HG03108 (cell line): ENCODE results near the gene HDDC3.
A peak's percentile ranks its signal among the peaks of the same experiment; 100 is the strongest.
"Not testable (repeated sequence)": the region's sequence is repeated elsewhere in the genome, so short reads cannot be mapped to it uniquely, and the experiment has no call there.

Experiments used
- ATAC-seq: cut with Tn5 transposase; IDR thresholded peaks from one replicate; pipeline ENCODE4 v1.9.1; 2021; ENCODE audit warnings: moderate library complexity; ENCODE audit not compliant: unreplicated experiment

Gene HDDC3

DNA sequence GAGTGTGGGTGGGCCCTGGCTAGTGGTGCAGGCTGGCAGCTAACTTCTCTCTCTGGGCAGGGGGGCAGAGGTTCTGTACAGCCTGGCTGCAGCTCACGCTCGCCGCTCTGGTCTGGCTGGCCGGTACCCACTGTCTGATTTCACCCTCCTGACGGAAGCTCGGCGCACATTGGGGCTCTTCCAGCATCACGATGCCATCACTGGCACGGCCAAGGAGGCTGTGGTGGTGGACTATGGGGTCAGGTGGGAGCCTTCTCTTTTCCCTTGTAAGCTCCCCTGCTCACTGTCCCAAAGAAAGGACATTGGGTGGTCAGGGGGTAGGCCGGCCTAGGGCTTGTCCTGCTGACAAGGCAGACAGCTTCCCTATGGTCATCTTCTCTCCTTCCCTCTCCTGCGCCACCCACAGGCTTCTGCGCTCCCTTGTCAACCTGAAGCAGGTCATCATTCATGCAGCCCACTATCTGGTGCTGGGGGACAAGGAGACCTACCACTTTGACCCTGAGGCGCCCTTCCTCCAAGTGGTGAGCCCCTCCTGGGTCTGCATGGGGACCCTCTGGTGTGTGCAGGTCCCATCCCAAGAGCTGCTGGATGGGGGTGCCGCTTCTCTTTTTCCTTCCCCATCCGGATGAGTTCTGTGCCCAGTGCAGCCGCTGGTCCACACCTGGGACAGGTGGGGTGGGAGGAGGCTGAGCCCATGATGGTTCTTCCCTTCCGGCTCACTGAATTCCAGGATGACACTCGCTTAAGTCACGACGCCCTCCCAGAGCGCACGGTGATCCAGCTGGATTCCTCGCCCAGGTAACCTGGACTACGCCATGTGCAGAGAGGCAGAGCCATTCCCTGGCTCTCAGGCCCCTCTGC is 21.7 kb downstream of the HDDC3 start:
- no peak for ATAC-seq

DNA sequence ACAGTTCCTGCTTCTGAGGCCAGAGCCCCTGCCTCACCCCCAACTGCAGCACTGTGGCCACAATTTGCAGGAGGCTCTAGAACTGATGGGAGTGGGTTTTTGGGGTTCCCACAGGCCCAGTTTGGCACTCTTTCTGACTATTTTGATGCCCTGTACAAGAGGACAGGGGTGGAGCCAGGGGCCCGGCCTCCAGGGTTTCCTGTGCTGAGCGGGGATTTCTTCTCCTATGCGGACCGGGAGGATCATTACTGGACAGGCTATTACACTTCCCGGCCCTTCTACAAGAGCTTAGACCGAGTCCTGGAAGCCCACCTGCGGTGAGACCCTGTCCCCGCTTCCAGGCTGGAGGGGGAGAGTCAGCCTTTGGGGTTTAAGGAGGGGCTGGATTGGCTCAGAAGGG is 22.4 kb downstream of the HDDC3 start:
- ATAC-seq: no peak

DNA sequence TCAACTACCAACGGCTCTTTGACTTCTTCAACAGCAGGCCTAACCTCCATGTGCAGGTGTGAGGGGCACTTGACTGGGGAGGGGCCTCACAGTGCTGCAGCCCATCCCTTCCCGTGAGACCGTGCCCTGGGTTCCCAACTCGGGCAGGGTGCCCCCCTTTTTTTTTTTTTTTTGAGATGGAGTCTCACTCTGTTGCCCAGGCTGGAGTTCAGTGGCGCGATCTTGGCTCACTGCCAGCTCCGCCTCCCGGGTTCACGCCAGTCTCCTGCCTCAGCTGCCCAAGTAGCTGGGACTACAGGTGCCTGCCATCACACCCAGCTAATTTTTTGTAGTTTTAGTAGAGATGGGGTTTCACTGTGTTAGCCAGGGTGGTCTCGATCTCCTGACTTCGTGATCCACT is 22.9 kb downstream of the HDDC3 start:
- ATAC-seq: not testable (repeated sequence)

DNA sequence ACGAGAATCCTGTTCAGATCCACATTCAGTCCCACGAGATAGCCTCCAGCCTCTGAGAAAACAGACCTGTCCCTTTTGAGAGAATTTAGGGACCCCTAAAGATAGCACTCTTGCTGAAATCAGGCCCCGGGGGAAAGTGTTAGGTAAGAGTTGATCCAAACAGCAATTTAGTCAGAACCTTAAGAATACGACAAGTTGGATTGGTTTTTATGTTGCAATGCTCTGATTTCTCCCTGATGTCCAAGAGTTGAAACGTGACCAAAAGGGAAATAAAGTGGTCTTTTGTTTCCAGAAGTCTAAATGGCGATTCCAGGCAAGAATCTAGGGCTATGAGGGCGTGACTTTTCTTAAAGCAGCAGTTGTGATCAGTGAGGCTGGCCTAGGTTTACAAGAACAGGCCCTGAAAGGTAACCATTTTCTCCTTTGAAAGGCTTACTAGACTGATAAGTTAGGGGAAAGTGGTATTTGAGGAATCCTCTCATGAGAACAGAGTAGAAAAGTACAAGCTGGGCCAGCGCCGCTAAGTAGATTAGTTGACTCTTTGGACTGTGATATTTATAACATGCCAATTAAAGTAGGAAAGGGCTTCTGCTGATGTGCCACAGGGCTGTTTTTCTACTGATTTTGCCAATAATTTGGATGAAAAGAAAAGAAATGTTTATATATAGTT is 24.4 kb downstream of the HDDC3 start:
- no peak for ATAC-seq

DNA sequence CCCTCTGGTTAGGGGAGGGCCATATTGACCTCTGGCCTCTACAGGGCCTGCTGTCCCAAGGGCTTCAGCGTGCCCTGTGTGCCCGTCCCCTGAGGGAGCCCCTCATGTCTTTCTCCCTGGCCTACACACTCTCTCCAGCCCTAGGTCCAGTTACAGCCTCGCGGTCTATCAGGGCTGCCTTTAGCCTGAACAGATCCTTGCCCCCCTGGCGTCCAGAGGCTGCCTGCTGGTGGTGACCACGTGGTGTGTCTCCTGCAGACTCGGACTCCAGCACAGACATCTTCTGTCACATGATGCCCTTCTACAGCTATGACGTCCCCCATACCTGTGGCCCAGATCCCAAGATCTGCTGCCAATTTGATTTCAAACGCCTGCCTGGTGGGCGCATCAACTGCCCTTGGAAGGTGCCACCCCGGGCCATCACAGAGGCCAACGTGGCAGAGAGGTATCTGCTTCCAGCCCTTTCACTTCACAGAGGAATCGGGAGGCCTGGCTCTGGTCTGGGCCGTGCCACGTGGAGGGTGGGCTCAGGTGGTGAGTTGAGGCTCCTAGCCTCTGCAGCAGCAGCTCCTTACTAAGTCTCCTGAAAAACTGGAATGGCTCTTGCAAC is 25.2 kb downstream of the HDDC3 start:
- no peak for ATAC-seq

DNA sequence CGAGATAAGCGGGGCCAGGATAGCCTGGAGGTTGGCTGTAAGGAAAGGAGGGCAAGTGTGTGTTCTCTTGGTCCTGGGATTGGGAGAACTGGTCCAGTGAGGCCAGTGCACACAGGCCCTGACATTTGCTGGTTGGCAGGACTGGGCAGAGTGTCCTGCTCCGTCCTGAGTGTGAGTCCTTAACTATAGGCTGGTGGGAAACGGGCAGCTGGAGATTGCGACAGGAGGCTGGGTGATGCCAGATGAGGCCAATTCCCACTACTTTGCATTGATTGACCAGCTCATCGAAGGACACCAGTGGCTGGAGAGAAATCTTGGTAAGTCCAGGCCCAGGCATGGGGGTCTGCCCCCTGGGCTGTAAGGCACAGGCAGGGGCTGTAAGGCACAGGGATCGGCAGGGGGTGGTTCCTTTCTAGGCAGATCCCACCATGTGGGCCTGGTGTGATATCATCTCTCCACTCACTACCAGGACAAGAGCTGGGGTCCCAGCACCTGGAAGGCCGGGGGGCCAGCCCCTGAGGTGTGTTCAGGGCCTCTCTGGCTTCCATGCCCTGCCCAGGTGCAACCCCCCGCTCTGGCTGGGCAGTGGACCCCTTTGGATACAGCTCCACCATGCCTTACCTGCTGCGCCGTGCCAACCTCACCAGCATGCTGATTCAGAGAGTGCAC is 26.0 kb downstream of the HDDC3 start:
- ATAC-seq: no peak

DNA sequence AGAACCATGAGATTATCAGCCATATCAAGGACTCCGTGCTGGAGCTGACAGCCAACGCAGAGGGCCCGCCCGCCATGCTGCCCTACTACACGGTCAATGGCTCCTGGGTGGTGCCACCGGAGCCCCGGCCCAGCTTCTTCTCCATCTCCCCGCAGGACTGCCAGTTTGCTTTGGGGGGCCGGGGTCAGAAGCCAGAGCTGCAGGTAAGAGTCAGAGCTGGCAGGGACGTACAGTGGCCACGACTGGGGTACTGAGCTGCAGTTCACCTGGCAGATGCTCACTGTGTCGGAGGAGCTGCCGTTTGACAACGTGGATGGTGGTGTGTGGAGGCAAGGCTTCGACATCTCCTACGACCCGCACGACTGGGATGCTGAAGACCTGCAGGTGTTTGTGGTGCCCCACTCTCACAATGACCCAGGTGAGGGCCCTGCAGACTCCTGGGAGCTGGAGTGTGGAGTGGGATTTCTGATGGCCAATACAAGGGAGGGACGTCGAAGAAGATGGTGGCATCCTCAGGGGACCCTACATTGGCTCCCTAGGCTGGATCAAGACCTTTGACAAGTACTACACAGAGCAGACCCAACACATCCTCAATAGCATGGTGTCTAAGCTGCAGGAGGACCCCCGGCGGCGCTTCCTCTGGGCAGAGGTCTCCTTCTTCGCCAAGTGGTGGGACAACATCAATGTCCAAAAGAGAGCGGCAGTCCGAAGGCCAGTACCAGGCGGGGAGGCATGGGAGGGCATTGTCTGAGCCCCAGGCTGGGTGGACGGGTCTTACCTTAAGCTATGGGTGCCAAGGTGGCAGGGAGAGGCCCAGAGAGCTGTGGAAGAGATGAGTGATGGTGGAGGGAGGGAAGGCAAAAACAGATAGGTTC is 26.8 kb downstream of the HDDC3 start:
- ATAC-seq: no peak

DNA sequence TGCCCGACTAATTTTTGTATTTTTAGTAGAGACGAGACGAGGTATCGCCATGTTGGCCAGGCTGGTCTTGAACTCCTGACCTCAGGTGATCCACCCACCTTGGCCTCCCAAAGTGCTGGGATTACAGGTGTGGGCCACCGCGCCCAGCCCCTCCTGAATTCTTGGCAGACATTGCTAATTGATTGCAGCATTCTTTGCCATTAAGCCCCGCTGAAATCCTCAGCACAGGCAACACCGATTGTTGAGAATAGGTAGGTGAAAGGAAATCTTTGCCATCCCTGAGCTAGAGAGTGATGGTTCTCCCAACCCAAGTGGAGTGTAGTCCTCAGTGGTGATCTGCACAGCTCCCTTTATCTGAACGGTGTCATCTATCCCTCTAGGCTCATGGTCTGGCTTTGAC is 27.6 kb downstream of the HDDC3 start:
- no peak for ATAC-seq

DNA sequence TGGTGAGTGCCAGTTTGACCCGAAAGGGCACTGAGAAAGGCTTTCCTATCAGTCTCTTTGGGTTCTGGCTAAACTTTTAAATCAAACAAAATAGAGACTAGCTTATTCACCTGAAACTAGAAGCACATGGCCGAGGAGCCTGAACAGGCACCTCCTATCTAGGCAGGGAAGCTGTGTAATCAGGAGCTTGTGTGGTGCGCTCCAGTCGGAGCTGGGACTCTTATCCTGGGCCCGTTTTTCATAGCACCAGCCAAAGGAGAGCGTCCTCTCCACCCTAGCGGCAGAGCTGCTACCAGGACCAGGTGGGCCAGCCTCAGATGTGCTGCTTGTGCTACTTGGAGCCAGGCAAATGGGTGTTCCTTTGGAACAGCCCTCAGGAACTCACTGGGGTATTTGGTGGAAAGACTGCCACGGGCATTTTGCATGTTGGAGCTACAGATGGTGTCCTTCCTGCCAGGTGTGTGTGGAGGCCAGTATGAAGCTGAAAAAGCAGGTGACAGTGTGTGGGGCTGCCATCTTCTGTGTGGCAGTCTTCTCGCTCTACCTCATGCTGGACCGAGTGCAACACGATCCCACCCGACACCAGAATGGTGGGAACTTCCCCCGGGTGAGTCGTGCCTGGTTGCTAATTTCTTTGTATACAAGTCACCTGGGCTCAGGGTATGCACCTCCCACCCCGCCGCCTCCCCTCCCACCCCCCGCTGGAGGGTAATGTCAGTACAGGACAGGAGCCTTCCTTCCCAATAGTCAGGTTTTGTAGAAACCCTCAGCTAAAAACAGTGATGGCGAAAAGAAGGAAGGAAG is 28.4 kb downstream of the HDDC3 start:
- no peak for ATAC-seq

DNA sequence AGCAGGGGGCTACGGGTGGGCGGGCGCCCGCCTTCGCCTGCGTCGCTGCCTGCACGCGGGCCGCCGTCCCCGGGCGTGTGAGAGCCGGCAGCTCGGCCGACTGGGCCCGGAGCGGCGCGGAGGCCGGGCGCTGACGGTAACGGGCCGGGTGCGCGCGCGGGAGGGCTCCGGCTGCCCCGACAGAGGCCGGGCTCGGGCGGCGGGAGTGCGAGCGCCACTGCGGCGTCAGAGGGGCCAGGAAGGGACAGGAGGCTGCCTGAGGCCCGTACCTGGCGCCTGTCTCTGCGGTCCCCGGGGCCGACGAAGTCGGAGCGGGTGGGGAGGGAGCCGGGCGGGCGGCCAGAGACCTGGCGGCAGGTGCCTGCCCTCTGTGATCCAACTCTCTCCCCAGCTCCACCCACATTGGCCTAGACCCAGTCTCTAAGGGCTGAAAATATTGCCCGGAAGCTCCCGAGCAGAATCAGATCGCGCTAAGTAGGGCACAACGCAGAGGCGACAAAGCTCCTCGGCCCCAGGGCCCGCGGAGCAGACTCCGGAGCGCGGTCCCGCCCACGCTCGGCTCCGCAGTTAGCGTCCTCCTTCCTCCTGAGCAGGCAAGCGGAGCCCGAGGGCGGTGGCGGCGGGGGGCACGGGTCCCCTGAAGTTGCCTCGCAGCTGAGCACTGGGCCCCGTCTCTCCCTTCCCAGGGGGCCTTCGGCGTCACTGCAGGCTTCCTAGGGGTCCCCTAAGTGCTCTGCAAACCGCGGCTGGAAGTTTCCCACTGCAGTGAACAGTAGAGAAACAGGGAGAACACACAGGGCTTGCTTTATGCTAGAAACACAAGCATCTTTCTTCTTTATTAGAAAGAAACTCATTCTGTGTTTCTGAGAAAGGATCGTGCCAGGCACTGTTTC is 29.3 kb downstream of the HDDC3 start, which contains the start of gene MAN2A2:
Gene MAN2A2, plus strand, starts transcription at position 463 of the 893 bp plus-strand sequence. CDS start 906 bp downstream, outside the sequence.
- peak; percentile 45 for ATAC-seq

DNA sequence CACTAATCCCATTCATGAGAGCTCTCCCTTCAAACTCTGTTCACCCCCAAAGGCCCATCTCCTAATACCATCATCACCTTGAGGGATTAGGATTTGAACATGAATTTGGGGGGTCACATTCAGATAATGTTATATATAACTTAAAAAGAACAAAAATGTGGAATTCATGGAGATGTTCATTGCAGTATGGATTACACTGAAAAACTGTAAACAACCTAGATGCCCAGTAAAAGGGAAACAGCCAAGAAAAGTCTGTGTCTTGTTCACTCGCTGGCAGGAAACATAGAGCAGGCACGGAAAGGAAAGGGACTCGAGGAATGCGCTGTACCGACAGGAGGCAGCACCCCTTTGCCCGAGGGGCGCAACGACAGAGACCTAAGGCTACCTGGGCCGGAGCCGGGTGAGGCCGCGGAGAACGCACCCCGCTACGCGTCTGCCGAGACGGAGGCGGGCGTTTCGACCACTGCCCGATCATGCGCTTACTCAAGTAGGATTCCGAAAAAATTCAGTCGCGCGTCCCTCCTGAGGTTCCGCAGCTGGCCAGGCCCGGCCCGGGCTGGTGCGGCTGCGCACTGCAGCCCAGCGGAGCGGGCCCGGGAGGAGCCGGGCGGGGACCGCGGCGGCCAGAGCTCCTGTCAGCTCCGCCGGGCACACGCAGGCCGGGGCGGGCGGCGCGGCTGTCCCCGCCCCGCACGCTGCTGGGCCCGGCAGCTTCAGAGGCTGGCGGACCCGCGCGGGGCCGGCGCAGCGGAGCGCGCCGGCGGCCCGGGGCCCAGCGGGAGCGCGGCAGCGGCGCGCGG is 30.1 kb downstream of the HDDC3 start:
- peak; percentile 73 for ATAC-seq

DNA sequence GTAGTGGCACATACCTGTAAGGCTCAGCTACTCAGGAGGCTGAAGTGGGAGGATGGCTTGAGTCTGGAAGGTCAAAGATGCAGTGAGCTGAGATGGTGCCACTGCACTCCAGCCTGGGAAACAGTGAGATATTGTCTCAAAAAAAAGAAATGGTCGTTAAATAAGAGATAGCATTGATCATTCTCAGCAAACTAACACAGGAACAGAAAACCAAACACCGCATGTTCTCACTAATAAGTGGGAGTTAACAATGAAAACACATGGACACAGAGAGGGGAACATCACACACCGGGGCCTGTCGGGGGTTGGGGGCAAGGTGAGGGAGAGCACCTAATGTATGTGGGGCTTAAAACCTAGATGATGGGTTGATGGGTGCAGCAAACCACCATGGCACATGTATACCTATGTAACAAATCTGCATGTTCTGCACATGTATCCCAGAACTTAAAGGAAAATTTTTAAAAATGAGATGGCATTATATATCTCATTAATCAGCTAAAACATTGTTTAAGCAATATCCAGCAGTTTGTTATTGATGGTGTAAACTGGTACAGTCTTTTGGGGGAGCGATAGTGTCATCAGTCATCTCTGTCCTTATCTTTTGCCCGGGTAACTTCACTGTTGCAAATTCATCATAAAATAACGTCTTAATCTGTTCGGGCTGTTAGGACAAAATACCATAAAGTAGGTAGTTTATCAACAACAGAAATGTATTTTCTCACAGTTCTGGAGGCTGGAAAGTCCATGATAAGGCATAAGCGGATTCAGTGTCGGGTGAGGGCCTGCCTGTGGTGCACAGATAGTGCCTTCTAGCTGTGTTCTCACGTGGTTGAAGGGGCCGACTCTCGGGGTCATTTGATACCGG is 30.9 kb downstream of the HDDC3 start:
- no peak for ATAC-seq

DNA sequence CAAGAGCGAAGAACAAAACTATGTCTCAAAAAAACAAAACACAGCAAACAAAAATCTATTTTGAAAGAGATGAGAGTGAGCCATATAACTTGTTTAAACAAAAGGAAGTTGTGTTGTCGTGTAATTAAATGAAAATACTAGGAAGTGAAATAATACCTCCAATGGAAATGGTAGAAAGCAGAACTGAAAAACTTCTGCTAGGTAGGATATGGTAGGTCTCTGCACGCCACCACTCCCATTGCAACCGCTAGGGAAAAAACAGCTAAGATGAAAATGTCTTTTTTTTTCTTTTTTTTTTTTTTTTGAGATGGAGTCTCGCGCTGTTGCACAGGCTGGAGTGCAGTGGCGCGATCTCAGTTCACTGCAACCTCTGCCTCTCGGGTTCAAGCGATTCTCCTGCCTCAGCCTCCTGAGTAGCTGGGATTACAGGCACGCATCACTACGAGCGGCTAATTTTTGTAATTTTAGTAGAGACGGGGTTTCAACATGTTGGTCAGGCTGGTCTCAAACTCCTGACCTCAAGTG is 35.2 kb downstream of the HDDC3 start:
- peak; percentile 57 for ATAC-seq

DNA sequence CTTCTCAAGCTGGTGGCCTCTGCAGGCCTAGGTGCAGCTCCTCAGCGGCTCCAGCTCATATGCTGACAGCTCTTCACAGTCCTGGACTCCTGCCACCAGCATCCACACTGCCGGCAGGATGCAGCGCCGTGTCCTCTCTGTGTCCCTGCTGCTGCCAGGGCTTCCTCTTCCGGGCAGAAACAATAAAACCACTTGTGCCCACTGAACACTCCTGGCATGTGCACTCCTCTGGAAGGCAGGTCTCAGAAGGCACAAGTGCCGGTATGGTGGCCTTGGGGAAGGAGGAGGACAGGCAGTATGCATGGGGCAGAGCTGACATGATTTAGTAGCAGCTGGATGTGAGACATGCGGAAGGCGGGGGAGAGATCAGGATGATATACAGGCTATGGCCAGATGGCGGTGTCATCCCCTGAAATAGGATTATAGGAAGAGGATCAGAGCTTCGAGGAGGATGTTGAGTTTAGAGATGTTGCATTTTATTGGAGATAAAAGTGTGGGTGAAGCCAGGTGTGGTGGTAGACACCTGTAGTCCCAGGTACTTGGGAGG is 36.7 kb downstream of the HDDC3 start:
- ATAC-seq: no peak

DNA sequence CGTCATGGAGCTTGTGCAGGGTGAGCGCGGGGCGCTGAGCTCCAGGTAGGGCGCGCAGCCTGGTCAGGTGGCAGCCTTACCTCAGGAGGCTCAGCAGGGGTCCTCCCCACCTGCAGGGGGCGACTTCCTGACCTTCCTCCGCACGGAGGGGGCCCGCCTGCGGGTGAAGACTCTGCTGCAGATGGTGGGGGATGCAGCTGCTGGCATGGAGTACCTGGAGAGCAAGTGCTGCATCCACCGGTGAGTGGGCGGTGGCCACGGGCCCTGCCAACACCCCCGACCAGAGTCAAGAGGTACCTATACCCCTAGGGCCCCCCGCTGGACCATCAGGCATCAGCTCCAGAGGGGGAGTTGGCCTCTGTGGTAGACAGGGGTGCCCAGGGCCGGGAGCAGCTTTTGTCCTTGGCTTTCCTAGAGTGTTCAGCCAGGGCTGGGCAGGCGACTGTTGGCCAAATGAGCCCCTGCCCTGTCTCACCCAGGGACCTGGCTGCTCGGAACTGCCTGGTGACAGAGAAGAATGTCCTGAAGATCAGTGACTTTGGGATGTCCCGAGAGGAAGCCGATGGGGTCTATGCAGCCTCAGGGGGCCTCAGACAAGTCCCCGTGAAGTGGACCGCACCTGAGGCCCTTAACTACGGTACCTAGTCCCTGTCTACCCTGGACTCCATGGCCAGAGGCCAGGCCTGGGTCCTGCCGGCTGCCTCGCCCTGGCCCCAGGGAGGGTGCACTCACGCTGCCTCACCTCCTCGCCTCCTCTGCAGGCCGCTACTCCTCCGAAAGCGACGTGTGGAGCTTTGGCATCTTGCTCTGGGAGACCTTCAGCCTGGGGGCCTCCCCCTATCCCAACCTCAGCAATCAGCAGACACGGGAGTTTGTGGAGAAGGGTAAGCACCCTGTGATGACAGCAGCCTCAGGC is 38.9 kb downstream of the HDDC3 start:
- no peak for ATAC-seq
